NK-92 (cell line): Measurements from ENCODE around the gene SCPEP1.

ENCODE experiments used
- DNase-seq: peaks from one replicate; lab custom pipeline; 2025; ENCODE audit not compliant: unreplicated experiment; lab: John Stamatoyannopoulos, UW

The SCPEP1 gene

DNA sequence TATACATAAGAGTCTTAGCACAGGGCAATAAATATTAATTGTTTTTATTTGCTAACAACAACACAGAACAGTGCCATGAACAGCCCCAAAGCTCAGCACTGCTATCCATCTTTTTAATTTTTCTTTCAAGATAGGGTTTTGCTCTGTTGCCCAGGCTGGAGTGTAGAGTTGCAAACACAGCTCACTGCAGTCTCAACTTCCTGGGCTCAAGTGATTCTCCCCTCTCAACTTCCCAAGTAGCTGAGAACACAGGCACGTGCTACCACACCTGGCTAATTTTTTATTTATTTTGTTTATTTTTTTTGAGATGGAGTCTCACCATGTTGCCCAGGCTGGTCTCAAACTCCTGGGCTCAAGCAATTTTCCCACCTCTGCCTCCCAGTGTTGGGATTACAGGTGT lies 59.5 kb downstream of the SCPEP1 start:
- no peak for DNase-seq

DNA sequence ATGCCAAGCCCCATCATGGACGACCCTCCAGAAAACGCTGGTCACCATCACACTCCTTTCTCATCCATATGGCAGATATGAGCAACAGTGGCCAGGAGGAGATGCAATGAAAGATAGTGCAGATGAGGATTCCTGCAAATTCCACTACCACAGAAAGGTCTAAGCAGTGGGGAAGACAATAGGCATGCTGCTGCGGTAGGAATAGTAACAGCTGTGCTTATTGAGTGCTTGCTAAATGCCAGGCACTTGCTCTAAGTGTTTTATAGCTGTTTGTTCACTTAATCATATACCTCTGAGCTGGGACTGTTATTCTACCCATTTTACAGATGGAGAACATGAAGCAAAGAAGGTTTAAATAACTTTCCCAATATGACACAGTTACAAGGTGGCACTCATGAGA lies 60.6 kb downstream of the SCPEP1 start:
- no peak for DNase-seq

DNA sequence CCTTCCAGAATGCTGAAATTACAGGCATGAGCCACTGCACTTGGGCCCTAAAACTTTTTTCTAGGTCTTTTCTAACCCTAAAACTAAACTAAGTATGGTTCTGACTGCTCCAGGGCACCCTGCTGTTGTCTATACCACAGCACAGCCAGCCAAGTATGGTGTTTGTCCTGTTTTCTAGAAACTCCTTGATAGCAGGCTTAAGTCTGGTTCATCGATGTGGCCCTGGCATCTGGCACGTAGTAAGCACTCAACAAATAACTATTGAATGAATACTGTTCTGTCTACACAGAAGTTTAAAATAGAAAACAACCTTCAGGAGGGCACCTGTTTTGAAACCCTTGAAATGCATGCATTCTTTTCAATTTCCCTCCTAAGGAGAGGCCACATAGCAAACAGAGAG lies 62.6 kb downstream of the SCPEP1 start:
- no peak for DNase-seq

DNA sequence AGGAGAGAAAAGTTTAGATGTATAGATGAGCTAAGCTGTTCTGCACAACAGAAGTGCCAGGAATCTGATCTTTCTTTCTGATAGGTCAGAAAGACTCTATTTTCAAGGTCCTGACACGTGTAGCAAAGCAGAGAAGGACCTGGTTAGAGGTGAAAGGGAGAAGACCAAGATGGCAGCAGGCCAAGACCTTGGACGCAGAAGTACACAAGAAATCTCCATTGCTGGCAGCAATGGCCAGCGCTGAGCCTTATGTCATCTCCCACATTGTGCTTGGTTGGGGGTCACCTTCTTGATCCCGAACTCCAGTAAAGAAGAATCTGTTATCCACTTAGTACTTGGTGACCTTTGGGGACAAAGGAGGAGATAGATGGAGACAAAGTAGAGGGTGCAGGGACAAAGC lies 65.3 kb downstream of the SCPEP1 start:
- DNase-seq, result no peak

DNA sequence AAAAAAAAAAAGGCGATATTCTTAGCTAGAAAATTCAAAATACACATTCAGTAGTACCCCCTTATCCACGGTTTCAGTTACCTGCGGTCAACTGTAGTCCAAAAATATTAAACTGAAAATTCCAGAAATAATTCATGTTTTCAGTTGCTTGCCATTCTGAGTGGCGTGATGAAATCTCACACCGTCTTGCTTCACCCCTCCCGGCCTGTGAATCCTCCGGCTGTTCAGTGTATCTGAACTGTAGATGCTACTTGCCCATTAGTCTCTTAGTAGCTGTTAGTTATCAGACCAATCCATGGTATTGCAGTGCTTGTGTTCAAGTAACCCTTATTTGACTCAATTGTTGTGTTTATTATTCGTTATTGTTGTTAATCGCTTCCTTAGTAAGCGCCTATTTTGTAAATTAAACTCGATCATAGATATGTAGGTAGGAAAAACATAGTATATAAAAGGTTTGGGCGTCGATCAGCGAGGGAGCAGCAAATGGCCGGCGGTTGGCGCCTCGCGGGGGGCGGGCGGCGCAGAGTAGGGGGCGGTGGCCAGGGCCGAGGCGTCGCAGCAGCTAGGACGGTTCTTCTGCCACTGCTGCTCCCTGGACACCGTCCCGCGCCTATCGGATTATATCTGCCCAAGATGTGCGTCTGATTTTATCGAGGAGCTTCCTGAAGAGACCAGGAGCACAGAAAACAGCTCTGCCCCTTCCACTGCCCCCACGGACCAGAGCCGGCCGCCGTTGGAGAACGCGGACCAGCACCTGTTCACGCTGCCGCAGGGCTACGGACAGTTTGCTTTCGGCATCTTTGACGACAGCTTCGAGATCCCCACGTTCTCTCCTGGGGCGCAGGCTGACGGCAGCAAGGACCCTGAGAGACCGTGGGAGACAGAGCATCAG lies 67.3 kb downstream of the SCPEP1 start:
- no peak for DNase-seq

DNA sequence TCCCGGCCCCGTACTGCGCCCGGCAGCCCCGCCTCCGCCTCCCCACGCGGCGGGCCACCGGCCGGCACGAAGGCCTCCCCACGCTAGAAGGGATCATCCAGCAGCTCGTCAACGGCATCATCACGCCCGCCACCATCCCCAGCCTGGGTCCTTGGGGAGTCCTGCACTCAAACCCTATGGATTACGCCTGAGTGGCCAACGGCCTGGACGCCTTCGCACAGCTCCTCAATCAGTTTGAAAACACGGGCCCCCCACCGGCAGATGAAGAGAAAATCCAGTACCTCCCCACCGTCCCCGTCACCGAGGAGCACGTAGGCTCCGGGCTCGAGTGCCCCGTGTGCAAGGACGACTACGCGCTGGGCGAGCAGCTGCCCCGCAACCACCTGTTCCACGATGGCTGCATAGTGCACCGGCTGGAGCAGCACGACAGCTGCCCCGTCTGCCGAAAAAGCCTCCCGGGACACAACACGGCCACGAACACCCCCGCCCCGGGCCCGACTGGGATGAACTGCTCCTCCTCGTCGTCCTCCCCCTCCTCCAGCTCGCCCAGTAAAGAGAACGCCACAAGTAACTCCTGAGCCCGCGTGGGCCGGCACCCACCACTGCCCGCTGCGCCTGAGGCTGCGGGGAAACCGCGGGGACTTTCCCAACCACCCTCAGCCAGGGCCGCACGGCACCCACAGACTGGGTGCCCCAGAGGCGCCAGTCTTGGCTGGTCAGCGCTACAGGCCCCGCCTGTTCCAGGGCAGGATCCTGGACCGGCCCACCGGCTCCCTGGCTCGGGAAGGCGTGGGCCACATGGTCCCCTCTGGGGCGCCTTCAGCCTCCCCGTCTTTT lies 68.2 kb downstream of the SCPEP1 start:
- DNase-seq, result no peak

DNA sequence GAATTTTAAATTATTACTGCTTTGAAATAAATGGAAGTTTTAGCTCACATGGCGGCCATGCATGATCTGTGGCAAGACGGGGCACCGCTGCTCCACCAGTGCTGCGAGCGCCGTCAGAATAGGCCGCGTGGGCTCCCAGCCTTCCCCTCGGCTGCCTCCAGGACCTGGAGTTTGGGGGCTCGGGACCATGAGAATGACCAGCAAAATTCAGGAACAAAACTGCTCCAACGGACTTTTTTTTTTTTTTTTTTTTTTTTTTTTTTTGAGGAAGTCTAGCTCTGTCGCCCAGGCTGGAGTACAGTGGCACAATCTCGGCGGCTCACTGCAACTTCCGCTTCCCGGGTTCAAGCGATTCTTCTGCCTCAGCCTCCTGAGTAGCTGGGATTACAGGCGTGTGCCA lies 68.8 kb downstream of the SCPEP1 start:
- DNase-seq, result no peak

DNA sequence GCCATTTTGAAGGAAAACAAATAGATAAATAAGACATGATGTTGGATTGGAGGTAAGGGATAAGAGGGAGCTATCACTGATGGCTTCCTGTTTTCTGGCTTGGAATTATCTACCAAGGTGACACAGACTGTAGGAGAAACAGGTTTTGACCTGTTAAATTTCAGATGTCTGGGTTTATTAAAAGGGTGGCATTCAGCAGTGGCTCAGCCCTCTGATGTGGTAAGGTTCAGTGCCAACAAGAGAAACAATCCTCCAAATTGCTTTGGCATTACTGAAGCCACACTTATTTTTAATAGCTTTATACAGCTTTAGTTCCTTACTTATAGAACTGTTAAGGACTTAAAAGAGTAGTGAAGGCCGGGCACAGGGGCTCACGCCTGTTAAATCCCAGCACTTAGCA lies 70.2 kb downstream of the SCPEP1 start:
- DNase-seq, result no peak

DNA sequence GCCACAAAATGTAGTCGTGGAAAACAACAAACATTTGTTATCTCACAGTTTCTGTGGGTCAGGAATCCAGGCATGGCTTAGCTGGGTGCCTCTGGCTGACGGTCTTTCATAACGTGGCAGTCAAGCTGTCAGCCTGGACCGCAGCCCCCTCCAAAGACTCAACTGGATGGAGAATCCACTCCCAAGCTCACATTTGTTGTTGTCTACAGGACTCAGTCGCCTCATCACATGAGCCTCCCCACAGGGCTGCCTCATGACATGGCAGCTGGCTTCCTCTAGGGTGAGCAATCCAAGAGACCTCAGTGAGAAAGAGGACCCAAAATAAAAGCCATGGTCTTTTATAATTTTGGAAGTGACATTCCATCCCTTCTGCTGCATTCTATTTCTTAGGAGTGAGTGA lies 72.4 kb downstream of the SCPEP1 start:
- no peak for DNase-seq

DNA sequence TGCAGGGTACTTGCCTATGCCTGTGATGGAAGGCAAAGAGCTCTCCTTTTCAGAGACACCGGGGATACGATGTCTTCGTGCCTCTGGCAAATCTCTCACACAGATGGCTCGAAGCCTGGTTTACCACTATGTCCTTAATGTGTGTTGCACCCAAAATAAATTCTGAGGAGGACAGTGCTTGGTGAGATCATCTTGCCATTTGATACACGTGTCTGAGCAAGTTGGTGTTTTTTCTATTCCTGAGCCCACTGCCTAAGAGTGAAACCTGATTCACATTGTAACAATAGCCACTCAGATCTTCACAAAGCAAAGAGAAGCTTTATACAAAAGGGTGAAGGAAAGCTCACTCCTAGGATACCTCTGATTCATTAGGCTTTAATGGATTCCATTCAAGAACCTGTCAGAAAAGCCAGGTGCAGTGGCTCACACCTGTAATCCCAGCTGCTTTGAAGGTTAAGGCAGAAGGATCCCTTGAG lies 74.0 kb downstream of the SCPEP1 start:
- no peak for DNase-seq
